Liver (tissue), 9 donors: ENCODE results near the gene PLCB1. TPM values are rescaled to one million over a fixed set of nuclear protein-coding genes. Genes with fewer than 3 reads are reported as not detected.

Experiments
- DNase-seq: peaks from one replicate; pipeline ENCODE4 v3.0.0-alpha.2; 2017; ENCODE audit warnings: low spot score
- H3K27ac ChIP-seq, 2 donors: one replicate each; pipeline ENCODE4 v1.7.0; 2013; ENCODE audit warnings: inconsistent platforms in 2 of 2, low read length in 2 of 2, control low read depth in 1 of 2, low read depth in 1 of 2, mild to moderate bottlenecking in 1 of 2
- H3K27me3 ChIP-seq, 4 donors: one replicate each; pipeline versions ENCODE4 v1.6.1 to v1.7.0; 2013; ENCODE audit warnings: low read length in 3 of 4, inconsistent platforms in 1 of 4, mild to moderate bottlenecking in 1 of 4, moderate library complexity in 1 of 4; ENCODE audit not compliant: control insufficient read depth in 4 of 4, insufficient read depth in 4 of 4
- H3K36me3 ChIP-seq, 4 donors: one replicate each; pipeline versions ENCODE4 v1.6.1 to v1.7.0; 2013; ENCODE audit warnings: low read length in 3 of 4, mild to moderate bottlenecking in 3 of 4, low read depth in 1 of 4, moderate library complexity in 1 of 4; ENCODE audit not compliant: control insufficient read depth in 4 of 4, insufficient read depth in 3 of 4
- H3K4me1 ChIP-seq, 4 donors: one replicate each; pipeline versions ENCODE4 v1.6.1 to v1.7.0; 2013; ENCODE audit warnings: low read length in 3 of 4, mild to moderate bottlenecking in 3 of 4, moderate library complexity in 1 of 4; ENCODE audit not compliant: control insufficient read depth in 4 of 4, insufficient read depth in 4 of 4
- H3K4me3 ChIP-seq, 3 donors: one replicate each; pipeline versions ENCODE4 v1.6.1 to v1.7.0; 2013; ENCODE audit warnings: low read length in 3 of 3, control low read depth in 1 of 3, low read depth in 1 of 3, mild to moderate bottlenecking in 1 of 3
- H3K9ac ChIP-seq, 2 donors: one replicate each; pipeline ENCODE4 v1.7.0; 2013; ENCODE audit warnings: low read length in 2 of 2, mild to moderate bottlenecking in 2 of 2, moderate library complexity in 2 of 2, control low read depth in 1 of 2, low read depth in 1 of 2
- H3K9me3 ChIP-seq, 4 donors: one replicate each; pipeline versions ENCODE4 v1.6.1 to v1.7.0; 2013; ENCODE audit warnings: low read length in 3 of 4; ENCODE audit not compliant: control insufficient read depth in 4 of 4
- ATF3 ChIP-seq: IDR thresholded peaks from 2 replicates; pipeline ENCODE4 v1.6.1; 2016; ENCODE audit warnings: antibody characterized with exemption
- EGR1 ChIP-seq, 2 donors: IDR thresholded peaks; 2 replicates each; pipeline ENCODE4 v1.6.1; 2016 to 2018; ENCODE audit warnings: antibody characterized with exemption in 2 of 2, low read depth in 2 of 2
- FOXA1 ChIP-seq: IDR thresholded peaks from 2 replicates; pipeline ENCODE4 v1.6.1; 2016; ENCODE audit warnings: antibody characterized with exemption
- FOXA2 ChIP-seq: IDR thresholded peaks from 2 replicates; pipeline ENCODE4 v1.6.1; 2016; ENCODE audit warnings: antibody characterized with exemption
- GABPA ChIP-seq, 2 donors: IDR thresholded peaks in 1 of 2; conservative IDR thresholded peaks in 1 of 2; 2 replicates each; pipeline ENCODE4 v1.6.1; 2016; ENCODE audit warnings: antibody characterized with exemption in 2 of 2, mild to moderate bottlenecking in 1 of 2, moderate library complexity in 1 of 2
- HNF4A ChIP-seq, 2 donors: conservative IDR thresholded peaks; 2 replicates each; pipeline ENCODE4 v1.6.1; 2016; ENCODE audit warnings: antibody characterized with exemption in 2 of 2, mild to moderate bottlenecking in 2 of 2
- HNF4G ChIP-seq: IDR thresholded peaks from 2 replicates; pipeline ENCODE4 v1.6.1; 2016; ENCODE audit warnings: antibody characterized with exemption
- JUND ChIP-seq, 2 donors: IDR thresholded peaks; 2 replicates each; pipeline ENCODE4 v1.6.1; 2016; ENCODE audit warnings: antibody characterized with exemption in 2 of 2
- NR2F2 ChIP-seq: IDR thresholded peaks from 2 replicates; pipeline ENCODE4 v1.6.1; 2016; ENCODE audit warnings: antibody characterized with exemption
- RAD21 ChIP-seq, 2 donors: IDR thresholded peaks; 2 replicates each; pipeline ENCODE4 v1.6.1; 2016; ENCODE audit warnings: antibody characterized with exemption in 2 of 2, mild to moderate bottlenecking in 2 of 2
- RXRA ChIP-seq, 2 donors: IDR thresholded peaks; 2 replicates each; pipeline ENCODE4 v1.6.1; 2017 to 2018; ENCODE audit warnings: antibody characterized with exemption in 2 of 2, mild to moderate bottlenecking in 1 of 2
- SP1 ChIP-seq: IDR thresholded peaks from 2 replicates; pipeline ENCODE4 v1.6.1; 2018; ENCODE audit warnings: antibody characterized with exemption, mild to moderate bottlenecking
- TAF1 ChIP-seq: conservative IDR thresholded peaks from 2 replicates; pipeline ENCODE4 v1.6.1; 2016; ENCODE audit warnings: antibody characterized with exemption, mild to moderate bottlenecking
- YY1 ChIP-seq: IDR thresholded peaks from 2 replicates; pipeline ENCODE4 v1.6.1; 2016; ENCODE audit warnings: antibody characterized with exemption, mild to moderate bottlenecking
- ZBTB33 ChIP-seq: IDR thresholded peaks from 2 replicates; pipeline ENCODE4 v1.6.1; 2016; ENCODE audit warnings: antibody characterized with exemption
- WGBS: extraction: QIAGEN DNeasy Blood & Tissue Kit; methylation state at CpG from one replicate; pipeline ENCODE4 v1.1.7; 2013; 5-methylcytosine and 5-hydroxymethylcytosine counted together
- polyA plus RNA-seq, 2 donors: library from polyadenylated mRNA; stranded (reverse) in 1 of 2; unstranded in 1 of 2; fragments of 200-250 nt in 1 of 2; fragments of >200 nt in 1 of 2; fragmentation: Nextera tagmentation in 1 of 2; extraction: Ambion mirVana in 1 of 2; gene quantifications; one replicate each; pipeline versions ENCODE4 v1.2.1 to v1.2.3, GENCODE V29; 2013 to 2015
- total RNA-seq, 2 donors: library from RNA; depleted of rRNA; stranded (reverse); fragments of >200 nt; gene quantifications; one replicate each; pipeline ENCODE4 v1.2.3, GENCODE V29; 2014
- TF ChIP-seq, protein P1 (sequence below): IDR thresholded peaks from 2 replicates; pipeline ENCODE4 v1.6.1; 2016; ENCODE audit warnings: antibody characterized with exemption
- TF ChIP-seq, protein P2 (sequence below): IDR thresholded peaks from 2 replicates; pipeline ENCODE4 v1.6.1; 2016; ENCODE audit warnings: antibody characterized with exemption, mild to moderate bottlenecking
- TF ChIP-seq, protein P3 (sequence below): fragments of 150-350 bp; IDR thresholded peaks from 2 replicates; pipeline ENCODE4 v1.5.1; 2017; ENCODE audit warnings: improper control_type of control experiment, low read depth, low read length; ENCODE audit not compliant: missing input control
- donor health status: healthy.
- donor health status: healthy.
- donor health status: healthy.
- donor health status: healthy.
- donor health status: healthy.

The PLCB1 gene
- total and polyA plus RNA-seq, 4 donors = 3.7 to 13.5 (median 5.9) TPM

DNA sequence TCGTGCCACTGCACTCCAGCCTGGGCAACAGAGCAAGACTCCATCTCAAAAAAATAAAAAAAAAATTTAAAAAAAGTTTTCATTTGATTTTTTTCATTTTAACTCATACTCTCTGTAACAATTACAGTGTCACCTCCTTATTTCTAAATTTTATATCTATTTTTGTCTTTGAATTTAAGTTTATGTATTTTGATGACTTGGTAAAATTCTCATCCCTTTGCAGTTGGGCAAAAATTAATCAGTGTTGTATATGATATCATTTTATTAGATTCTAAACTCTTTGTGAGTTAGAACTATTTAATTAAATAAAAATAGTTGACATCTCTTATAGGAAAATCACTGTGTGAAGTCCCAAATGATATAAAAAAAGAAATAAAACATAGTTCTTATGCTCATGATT, 270.7 kb downstream of the PLCB1 start:
- Histone ChIP-seq H3K4me3 (no peak overlapping the region), H3K9ac (no peak overlapping the region), H3K9me3 (no peaks in the 10 kb centered on the region), H3K27me3 (no peaks in the 10 kb centered on the region), H3K36me3 (no peaks in the 10 kb centered on the region), H3K27ac (no peak overlapping the region), H3K4me1 (no peaks in the 10 kb centered on the region)
- TF ChIP-seq TAF1 (no peak), HNF4G (no peak), ZBTB33 (no peak), RAD21 (IDR thresholded peaks at IDR 0.05) (no peak), FOXA2 (no peak), ATF3 (no peak), YY1 (no peak), GABPA (IDR thresholded peaks at IDR 0.05 in 1 of 2, conservative IDR thresholded peaks at IDR 0.05 in 1 of 2) (no peak), HNF4A (conservative IDR thresholded peaks at IDR 0.05) (no peak), RXRA (IDR thresholded peaks at IDR 0.05) (no peak), NR2F2 (no peak), JUND (IDR thresholded peaks at IDR 0.05) (no peak), FOXA1 (no peak), SP1 (no peak), EGR1 (IDR thresholded peaks at IDR 0.05; ENCODE audit: low read depth in 2 of 2) (no peak)
- TF ChIP-seq, protein P1, sequence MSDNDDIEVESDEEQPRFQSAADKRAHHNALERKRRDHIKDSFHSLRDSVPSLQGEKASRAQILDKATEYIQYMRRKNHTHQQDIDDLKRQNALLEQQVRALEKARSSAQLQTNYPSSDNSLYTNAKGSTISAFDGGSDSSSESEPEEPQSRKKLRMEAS = no peak
- TF ChIP-seq, protein P2, sequence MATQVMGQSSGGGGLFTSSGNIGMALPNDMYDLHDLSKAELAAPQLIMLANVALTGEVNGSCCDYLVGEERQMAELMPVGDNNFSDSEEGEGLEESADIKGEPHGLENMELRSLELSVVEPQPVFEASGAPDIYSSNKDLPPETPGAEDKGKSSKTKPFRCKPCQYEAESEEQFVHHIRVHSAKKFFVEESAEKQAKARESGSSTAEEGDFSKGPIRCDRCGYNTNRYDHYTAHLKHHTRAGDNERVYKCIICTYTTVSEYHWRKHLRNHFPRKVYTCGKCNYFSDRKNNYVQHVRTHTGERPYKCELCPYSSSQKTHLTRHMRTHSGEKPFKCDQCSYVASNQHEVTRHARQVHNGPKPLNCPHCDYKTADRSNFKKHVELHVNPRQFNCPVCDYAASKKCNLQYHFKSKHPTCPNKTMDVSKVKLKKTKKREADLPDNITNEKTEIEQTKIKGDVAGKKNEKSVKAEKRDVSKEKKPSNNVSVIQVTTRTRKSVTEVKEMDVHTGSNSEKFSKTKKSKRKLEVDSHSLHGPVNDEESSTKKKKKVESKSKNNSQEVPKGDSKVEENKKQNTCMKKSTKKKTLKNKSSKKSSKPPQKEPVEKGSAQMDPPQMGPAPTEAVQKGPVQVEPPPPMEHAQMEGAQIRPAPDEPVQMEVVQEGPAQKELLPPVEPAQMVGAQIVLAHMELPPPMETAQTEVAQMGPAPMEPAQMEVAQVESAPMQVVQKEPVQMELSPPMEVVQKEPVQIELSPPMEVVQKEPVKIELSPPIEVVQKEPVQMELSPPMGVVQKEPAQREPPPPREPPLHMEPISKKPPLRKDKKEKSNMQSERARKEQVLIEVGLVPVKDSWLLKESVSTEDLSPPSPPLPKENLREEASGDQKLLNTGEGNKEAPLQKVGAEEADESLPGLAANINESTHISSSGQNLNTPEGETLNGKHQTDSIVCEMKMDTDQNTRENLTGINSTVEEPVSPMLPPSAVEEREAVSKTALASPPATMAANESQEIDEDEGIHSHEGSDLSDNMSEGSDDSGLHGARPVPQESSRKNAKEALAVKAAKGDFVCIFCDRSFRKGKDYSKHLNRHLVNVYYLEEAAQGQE = no peak
- TF ChIP-seq, protein P3, sequence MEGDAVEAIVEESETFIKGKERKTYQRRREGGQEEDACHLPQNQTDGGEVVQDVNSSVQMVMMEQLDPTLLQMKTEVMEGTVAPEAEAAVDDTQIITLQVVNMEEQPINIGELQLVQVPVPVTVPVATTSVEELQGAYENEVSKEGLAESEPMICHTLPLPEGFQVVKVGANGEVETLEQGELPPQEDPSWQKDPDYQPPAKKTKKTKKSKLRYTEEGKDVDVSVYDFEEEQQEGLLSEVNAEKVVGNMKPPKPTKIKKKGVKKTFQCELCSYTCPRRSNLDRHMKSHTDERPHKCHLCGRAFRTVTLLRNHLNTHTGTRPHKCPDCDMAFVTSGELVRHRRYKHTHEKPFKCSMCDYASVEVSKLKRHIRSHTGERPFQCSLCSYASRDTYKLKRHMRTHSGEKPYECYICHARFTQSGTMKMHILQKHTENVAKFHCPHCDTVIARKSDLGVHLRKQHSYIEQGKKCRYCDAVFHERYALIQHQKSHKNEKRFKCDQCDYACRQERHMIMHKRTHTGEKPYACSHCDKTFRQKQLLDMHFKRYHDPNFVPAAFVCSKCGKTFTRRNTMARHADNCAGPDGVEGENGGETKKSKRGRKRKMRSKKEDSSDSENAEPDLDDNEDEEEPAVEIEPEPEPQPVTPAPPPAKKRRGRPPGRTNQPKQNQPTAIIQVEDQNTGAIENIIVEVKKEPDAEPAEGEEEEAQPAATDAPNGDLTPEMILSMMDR = no peak
- 92% methylated on average over 1 of the region's 1 CpG for WGBS
- DNase-seq = no peak
